Right atrium auricular region (tissue), 2 donors: ENCODE data around the gene NRXN3. TPM values are rescaled to one million over a fixed set of nuclear protein-coding genes. Genes with fewer than 3 reads are reported as not detected.

Source experiments
- DNase-seq: peaks from one replicate; pipeline ENCODE4 v3.0.0-alpha.2; 2019; ENCODE audit warnings: low spot score
- H3K27ac ChIP-seq, 2 donors: fragments of 200-600 bp; sonication (generic); 1 replicate in 1 of 2; 2 replicates in 1 of 2; pipeline ENCODE4 v1.5.1; 2016 to 2019
- H3K27me3 ChIP-seq, 2 donors: fragments of 200-600 bp; sonication (generic); one replicate each; pipeline versions ENCODE4 v1.5.1 to v1.6.0; 2017 to 2019
- H3K36me3 ChIP-seq: fragments of 200-600 bp; sonication (generic); one replicate; pipeline ENCODE4 v1.5.1; 2016
- H3K4me1 ChIP-seq, 2 donors: fragments of 200-600 bp; sonication (generic); one replicate each; pipeline versions ENCODE4 v1.5.1 to v1.6.0; 2017 to 2019
- H3K4me3 ChIP-seq, 2 donors: fragments of 200-600 bp; sonication (generic); 1 replicate in 1 of 2; 2 replicates in 1 of 2; pipeline ENCODE4 v1.5.1; 2017 to 2019; ENCODE audit warnings: mild to moderate bottlenecking in 1 of 2, moderate library complexity in 1 of 2
- H3K9me3 ChIP-seq, 2 donors: fragments of 200-600 bp; sonication (generic); one replicate each; pipeline ENCODE4 v1.5.1; 2019
- total RNA-seq, 2 donors: library from RNA; depleted of rRNA; stranded (reverse); fragments of >200 nt; gene quantifications; one replicate each; pipeline ENCODE4 v1.1.0, GENCODE V29; 2016
- TF ChIP-seq, protein P1 (sequence below), 2 donors: fragments of 200-600 bp; sonication (generic); IDR thresholded peaks; one replicate each; pipeline ENCODE4 v1.5.1; 2019; ENCODE audit warnings: antibody characterized with exemption in 2 of 2

Gene NRXN3
- total RNA-seq, 2 donors from 2014 or later, result 2.0 to 2.3 TPM

- no peak overlapping the region for H3K27ac ChIP-seq
- no peaks in the 10 kb centered on the region for H3K4me1 ChIP-seq
- H3K9me3 ChIP-seq, result no peaks in the 10 kb centered on the region
- H3K36me3 ChIP-seq, result no peaks in the 10 kb centered on the region
- no peaks in the 10 kb centered on the region for H3K27me3 ChIP-seq
- DNase-seq, result no peak
- no peak overlapping the region for H3K4me3 ChIP-seq
- TF ChIP-seq, protein P1, sequence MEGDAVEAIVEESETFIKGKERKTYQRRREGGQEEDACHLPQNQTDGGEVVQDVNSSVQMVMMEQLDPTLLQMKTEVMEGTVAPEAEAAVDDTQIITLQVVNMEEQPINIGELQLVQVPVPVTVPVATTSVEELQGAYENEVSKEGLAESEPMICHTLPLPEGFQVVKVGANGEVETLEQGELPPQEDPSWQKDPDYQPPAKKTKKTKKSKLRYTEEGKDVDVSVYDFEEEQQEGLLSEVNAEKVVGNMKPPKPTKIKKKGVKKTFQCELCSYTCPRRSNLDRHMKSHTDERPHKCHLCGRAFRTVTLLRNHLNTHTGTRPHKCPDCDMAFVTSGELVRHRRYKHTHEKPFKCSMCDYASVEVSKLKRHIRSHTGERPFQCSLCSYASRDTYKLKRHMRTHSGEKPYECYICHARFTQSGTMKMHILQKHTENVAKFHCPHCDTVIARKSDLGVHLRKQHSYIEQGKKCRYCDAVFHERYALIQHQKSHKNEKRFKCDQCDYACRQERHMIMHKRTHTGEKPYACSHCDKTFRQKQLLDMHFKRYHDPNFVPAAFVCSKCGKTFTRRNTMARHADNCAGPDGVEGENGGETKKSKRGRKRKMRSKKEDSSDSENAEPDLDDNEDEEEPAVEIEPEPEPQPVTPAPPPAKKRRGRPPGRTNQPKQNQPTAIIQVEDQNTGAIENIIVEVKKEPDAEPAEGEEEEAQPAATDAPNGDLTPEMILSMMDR (IDR thresholded peaks at IDR 0.05), result no peak
These were observed 576.0 kb downstream of the NRXN3 start for GRCh38 chr14:78746086-78746595.

GRCh38 chr14:78747813-78748212 is 577.6 kb downstream of the NRXN3 start:
- DNase-seq, result no peak
- Histone ChIP-seq H3K9me3 (no peaks in the 10 kb centered on the region), H3K4me1 (no peaks in the 10 kb centered on the region), H3K4me3 (no peak overlapping the region), H3K36me3 (no peaks in the 10 kb centered on the region), H3K27ac (no peak overlapping the region), H3K27me3 (no peaks in the 10 kb centered on the region)
- TF ChIP-seq, protein P1 (IDR thresholded peaks at IDR 0.05), result no peak

GRCh38 chr14:78752518-78753188 is 582.5 kb downstream of the NRXN3 start:
- no peaks in the 10 kb centered on the region for H3K36me3 ChIP-seq
- no peaks in the 10 kb centered on the region for H3K27me3 ChIP-seq
- no peak for DNase-seq
- TF ChIP-seq, protein P1 (IDR thresholded peaks at IDR 0.05), result no peak
- no peaks in the 10 kb centered on the region for H3K4me1 ChIP-seq
- no peaks in the 10 kb centered on the region for H3K9me3 ChIP-seq
- no peak overlapping the region for H3K27ac ChIP-seq
- no peak overlapping the region for H3K4me3 ChIP-seq

DNA sequence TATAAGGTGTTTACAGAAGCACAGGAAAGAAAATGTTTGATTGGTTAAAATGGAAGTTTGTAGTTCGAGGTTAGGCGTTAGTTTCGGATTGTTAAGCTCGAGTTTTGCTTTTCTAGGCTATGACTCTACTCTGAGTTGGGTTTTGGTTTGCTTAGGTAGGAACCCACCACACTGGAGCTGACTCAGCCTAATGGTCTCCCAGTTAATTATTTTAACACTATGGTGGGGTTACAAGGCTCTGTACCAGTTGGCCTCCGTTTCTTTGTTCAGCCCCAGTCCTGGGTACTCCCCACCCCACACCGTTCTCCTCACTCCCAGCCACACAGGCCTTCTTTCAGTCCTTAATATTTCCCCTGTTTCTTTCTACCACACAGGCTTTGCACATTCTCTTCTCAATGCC is 583.9 kb downstream of the NRXN3 start:
- DNase-seq, result no peak
- TF ChIP-seq, protein P1 (IDR thresholded peaks at IDR 0.05), result no peak
- H3K9me3 ChIP-seq, result no peaks in the 10 kb centered on the region
- H3K4me3 ChIP-seq, result no peak overlapping the region
- no peaks in the 10 kb centered on the region for H3K27me3 ChIP-seq
- H3K36me3 ChIP-seq, result no peaks in the 10 kb centered on the region
- no peak overlapping the region for H3K27ac ChIP-seq
- H3K4me1 ChIP-seq, result no peaks in the 10 kb centered on the region

DNA sequence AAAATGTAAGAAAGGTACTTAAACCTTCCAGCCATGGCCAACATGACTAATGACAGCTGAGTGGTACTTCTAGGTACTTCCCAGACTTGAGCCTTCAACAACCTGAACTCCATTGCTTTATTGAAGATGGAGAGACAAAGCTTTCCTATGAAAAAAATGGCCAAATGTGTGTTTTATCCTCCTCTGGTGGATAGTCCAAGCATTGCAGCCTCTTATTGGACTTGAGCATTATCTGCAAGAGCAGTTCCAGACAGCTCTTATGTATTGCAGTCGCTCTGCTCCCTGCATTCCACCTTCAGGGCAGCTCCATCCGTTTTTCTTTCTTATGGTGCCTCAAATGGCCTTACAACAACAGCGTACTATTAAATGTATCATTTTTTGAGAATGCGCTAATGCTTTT is 588.2 kb downstream of the NRXN3 start:
- Histone ChIP-seq H3K27me3 (no peaks in the 10 kb centered on the region), H3K4me3 (no peak overlapping the region), H3K36me3 (no peaks in the 10 kb centered on the region), H3K27ac (no peak overlapping the region), H3K4me1 (no peaks in the 10 kb centered on the region), H3K9me3 (no peaks in the 10 kb centered on the region)
- no peak for DNase-seq
- TF ChIP-seq, protein P1 (IDR thresholded peaks at IDR 0.05), result peak in 1 of 2 donors; percentile 54

- H3K9me3 ChIP-seq, result no peaks in the 10 kb centered on the region
- no peak overlapping the region for H3K4me3 ChIP-seq
- no peaks in the 10 kb centered on the region for H3K27me3 ChIP-seq
- H3K36me3 ChIP-seq, result no peaks in the 10 kb centered on the region
- H3K4me1 ChIP-seq, result no peaks in the 10 kb centered on the region
- DNase-seq, result no peak
- TF ChIP-seq, protein P1 (IDR thresholded peaks at IDR 0.05), result no peak
- H3K27ac ChIP-seq, result no peak overlapping the region
These were observed 592.2 kb downstream of the NRXN3 start for GRCh38 chr14:78762331-78762730.
